Measurements from ENCODE around the gene C6orf47.

C6orf47 gene

DNA sequence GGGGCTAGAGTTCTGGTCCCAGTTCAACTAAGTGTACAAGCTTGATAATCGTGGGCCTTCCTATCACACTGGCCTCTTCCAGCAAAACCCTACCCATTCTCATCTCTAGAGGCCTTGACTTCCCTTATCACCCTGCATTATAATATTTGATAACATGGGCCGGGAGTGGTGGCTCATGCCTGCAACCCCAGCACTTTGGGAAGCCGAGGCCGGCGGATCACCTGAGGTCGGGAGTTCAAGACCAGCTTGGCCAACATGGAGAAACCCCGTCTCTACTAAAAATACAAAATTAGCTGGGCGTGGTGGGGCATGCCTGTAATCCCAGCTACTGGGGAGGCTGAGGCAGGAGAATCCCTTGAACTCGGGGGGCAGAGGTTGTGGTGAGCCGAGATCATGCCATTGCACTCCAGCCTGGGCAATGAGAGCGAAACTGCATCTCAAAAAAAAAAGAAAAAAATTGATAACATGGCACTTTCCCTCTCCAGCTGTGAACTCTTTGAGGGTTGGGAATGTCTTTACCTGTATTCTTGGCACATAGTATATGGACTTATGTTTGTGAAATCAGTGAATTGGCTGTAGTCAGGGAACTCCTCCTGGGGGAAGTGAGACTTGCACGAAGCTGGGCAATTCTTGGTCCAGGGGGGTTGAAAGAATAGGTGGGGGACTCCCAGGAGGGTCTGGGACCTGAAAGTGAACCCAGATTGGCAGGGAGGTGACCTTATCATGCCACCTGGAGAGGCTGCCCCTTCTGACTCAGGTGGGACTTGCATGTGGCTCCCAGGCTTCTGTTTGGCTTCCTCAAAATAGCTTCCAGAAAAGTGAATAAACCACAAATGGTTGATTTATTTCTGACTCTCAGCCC, 915 bp upstream of the C6orf47 start:
- DNase-seq (ENCODE audit: low spot score) = peak; percentile 39

DNA sequence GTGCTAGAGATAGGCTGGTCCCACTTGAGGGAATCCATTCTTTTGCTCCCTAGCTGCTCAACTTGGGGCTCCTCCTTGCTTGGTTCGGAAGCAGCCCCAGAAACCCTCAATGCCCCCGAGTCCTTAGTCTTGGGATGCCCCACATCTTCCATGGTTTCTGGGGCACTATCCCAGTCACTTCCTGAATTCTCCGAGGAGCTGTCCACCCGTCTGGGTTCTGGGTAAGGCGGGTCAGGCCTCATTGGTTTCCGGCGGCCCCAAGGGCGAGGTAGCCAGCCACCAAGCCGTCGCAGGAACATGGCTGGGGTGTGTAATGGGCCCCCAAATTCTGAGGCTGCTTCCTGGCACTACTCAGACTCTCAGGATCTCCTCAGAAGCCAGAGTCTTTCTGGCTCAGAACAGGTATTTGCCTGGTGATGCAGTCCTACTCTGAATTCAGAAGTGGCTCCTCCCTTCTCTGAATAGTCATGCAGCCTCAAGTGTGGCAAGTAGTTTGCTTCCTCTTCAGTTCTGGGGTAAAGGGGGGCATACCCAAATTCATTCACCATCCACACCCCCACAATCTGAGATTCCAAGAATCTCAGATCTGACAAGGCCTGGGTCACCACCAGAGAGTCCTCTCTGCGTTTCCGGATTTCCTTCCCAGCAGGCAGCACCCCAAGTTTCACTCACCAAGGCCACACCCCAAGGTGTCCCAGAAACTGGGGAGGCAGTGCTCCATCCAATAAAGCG, 763 bp downstream of the C6orf47 start:
- peak; percentile 54 for DNase-seq (ENCODE audit: low spot score)

DNA sequence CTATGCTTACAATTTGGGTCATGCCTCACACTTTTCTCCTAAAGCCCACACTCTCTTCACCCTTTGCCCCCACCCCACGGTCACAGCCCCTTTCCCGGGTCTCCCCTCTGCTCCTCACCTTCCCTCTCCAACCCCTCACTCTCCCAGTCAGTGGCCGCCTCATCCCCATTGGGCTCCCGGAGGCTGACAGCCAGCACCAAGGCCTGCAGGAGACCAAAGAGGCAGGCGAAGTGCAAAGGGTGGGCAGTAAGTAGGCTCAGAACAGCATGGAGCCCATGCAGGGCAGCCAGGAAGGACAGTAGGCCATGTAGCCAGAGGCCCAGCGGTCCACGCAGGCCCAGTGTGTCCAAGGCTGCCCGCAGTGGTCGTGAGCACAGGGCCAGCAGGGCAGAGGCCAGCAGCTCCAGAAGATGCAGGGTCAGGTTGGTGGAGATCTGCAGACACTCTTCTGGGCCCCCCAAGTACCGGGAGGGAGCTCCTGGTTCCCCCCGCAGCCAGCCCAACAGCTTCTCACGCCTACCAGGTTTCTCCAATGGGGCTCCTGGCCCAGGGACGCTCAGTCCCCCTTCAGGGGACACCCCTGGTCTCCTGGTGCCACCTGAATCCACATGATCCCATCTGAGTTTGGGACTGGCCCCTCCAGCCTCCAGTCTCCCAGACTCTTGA, 1.5 kb downstream of the C6orf47 start:
- no peak for DNase-seq (ENCODE audit: low spot score)

DNA sequence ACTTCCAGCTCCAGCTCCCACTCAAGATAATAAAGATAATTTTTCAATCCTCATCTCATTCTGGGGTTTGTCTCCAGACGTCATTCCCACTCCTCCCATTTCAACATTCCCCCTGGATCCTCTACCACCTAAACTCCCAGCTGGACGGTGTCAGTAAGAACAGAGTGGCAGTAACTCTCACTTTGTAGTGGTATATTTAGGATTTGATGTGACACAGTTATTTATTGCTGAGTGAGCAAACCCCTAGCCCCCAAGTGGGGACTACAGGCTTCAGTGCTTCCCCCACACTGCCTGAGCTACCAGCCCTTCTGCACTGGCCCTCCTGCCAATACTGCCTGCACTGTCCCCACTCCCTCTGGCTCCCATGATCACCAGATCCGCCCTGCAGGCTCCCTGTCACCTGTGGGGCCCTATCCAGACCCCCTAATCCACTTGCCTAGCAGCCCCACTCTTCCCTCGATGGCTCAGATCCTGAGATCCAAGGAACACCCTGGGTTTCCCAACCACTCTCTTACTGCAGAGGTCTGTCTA, 2.4 kb downstream of the C6orf47 start:
- no peak for DNase-seq (ENCODE audit: low spot score)

DNA sequence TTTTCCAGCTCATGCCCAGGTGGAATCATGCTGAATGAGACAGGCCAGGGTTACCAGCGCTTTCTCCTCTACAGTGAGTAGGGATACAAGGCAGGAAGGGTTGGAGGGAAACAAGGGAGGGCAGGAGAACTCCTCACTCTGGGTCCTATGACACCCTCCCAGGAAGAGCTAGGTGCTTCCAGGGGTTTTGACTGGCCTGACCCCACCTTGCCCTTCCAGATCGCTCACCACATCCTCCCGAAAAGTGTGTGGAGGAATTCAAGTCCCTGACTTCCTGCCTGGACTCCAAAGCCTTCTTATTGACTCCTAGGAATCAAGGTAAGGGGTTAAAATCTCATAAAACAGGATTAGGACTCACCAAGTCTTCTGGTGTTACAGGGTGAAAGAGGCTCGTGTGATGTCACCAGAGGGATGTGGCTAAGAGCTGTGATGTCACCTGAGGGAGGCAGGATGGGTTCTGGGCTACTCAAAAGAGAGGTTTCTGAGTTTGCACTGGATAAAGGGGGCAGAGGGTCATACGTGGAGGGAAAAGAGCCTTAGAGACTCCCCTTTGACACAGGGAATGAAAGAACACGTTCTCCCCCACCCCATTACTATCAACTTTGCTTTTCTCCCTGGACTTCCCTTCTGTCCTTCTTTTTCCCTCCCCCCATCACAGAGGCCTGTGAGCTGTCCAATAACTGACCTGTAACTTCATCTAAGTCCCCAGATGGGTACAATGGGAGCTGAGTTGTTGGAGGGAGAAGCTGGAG, 3.0 kb downstream of the C6orf47 start:
- DNase-seq (ENCODE audit: low spot score) = no peak

DNA sequence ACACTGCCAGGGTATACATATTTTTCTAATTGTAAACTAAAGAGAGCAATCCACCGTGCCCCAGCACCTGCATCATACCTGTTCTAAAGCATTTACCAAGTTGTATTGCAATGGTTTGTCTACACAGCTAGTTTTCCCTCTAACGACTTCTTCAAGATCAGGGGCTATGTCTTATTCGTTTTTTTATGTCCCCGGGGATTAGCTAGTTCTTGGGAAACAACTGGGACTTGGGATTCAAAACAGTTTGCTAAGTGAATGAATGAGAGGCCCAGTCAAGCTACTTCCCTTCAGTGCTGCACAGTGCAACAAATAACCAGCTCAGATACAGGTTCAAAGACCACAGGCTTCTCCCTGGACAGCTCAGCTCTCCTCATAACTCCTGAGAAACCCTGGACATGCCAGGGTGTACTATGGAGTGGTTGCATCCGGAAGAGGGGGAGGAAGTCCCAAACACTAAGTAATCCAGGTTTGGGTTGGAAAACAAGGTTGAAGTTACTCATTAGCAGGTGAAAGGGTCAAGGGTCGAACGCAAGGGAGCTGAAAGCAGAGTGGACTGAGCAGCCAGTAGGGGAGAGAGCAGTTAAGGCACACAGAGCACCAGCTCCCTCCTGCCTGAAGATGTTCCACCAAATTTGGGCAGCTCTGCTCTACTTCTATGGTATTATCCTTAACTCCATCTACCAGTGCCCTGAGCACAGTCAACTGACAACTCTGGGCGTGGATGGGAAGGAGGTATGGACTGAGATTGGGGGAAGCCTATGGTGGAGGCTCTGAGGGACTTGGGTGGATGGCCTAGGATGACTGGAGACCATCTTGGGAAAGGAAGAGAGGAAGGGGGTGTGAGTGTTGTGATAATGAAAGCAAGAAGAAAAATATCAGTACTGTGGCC, 5.0 kb downstream of the C6orf47 start, which contains the start of gene APOM:
Gene APOM, plus strand, starts transcription at position 546 of the 889 bp plus-strand sequence. Its CDS starts 73 bp downstream, at position 619.
- peak; percentile 49 for DNase-seq (ENCODE audit: low spot score)

DNA sequence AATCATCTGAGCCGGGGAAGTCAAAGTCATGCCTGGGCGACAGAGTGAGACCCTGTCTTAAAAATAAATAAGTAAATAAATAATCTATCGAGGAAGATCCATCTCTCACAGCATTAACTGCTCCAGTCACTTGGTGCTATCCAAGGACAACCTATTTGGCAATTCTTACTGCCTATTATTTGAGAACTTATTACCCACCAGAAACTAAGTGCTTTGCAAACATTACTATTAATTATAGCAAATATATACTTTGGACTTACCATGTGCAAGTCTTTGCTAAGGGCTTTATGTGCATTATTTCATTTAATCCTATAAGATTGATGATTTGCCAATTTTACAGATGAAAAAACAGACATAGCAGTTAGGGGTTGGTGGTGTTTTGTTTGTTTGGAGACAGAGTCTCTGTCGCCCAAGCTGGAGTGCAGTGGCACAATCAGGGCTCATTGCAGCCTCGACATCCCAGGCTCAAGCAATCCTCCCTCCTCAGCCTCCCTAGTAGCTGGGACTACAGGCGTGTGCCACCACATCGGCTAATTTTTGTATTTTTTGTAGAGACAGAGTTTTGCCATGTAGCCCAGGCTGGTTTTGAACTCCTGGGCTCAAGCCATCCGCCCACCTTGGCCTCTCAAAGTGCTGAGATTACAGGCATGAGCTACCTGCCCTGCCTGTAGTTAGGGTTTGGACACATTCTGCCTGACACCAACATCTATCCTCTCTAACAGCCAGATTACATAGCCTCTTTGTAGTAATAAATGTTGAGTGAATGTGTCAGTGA, 5.8 kb downstream of the C6orf47 start:
- no peak for DNase-seq (ENCODE audit: low spot score)

DNA sequence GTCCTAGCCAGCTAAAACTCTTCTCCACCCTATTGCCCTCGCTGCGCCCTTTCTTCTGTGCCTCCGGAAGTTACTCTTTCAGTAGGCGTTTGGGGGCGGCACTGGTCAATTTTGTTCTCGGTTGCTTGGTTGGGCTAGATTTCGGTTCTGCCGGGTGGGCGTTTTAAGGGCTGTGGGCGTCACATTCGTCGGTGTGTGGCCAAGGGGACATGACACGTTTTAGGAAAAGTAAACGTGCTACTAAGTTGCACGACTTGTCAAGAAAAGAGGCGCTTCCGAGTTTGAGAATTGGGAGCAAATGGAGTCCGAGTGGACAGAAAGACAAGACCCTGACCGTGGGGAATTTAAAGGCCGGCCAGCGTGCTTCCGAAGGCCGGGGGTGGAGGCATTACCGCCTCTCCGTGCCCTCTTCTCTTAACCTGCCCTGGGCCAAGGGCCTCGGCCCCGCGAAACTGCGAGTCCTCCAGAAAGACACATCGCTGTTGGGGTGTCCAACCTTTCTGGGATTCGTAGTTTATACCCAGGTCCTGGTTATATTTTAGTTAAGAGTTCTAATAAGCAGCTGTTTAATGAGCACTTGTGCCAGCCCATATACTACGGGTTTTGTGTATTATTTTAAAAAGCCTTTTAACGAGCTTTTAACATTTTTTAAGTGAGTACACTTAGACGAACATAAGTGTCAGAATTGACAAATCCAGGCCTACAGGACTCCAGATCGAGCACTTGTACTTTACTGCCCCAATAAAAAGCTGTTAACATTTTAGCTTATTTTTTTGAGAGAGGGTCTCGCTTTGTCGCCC, 7.5 kb downstream of the C6orf47 start:
- DNase-seq (ENCODE audit: low spot score) = peak; percentile 91

DNA sequence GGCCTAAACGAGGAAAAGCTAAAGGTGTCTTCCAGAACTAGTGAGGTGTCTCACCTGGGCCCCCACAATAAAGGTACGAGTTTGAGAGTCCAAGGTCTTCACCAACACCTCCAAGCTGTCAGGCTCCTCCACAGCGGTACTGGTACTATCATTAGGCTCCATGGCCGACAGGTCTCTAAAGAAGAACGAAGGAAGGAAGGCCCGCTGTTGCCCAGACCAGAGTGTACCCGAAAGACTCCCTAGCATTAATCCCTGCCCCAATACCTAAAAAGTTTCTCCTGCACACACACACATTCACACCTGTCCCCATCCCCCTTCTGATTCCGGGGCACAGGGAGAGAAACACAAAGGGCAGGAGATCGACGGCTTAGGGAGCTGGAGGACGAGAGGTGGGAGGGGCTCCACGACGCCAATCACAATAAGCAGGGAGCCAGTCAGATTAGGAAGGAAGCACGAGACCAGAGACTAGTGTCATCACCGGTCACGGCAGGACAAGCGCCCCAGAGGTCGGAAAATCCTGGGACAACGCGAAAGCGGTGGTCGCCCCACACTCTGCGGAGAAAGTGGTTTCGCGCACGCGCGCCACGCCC, 8.9 kb downstream of the C6orf47 start:
- DNase-seq (ENCODE audit: low spot score) = peak; percentile 87

DNA sequence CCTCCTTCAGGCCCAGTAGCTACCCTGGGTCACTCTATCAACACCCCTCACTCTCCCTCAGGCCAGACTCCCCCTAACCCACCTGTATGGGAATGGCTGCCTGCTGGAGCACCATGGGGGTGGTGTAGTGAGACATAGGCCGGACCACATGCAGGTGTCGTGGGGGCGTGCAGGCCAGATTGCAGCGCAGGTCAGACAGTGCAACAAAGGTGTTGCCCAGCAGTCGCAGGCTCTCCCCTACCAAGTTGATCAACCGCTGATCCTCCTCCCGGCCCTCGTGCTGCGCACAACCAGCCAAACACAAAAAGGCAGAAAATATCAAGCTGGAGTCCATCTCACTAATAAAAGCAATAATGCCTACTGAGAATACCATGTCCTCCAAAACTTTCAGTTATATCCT, 15.3 kb downstream of the C6orf47 start:
- DNase-seq (ENCODE audit: low spot score) = no peak

DNA sequence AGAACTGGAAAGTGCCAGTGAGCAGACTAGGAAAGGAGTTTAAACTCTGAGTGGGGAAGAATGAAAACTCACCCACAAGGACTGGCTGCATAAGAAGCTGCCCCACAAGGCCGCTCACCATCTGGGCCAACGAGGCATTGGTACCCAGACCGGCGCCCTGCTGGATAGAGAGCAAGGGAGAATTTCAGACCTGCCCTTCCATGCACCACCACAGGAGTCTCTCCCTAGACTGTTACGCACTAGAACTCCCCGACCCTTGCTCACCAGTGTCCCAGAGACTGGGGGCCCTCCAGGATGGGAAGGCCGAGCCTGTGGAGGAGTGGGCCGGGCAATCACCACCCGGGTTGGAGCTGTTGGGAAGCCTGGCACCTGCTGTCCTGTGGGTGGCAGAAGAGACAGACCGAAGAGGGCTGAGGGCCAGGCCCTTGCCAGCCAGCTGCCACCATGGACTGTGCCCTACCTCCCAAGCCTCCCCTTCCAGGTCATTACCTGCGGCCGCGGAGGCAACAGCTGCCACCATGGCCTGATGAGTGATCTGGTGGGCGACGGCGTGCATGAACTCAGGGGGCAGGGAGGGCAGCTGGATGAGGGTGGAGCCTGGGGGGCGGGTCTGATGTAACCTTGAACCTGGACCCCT, 16.6 kb downstream of the C6orf47 start:
- DNase-seq (ENCODE audit: low spot score) = no peak

DNA sequence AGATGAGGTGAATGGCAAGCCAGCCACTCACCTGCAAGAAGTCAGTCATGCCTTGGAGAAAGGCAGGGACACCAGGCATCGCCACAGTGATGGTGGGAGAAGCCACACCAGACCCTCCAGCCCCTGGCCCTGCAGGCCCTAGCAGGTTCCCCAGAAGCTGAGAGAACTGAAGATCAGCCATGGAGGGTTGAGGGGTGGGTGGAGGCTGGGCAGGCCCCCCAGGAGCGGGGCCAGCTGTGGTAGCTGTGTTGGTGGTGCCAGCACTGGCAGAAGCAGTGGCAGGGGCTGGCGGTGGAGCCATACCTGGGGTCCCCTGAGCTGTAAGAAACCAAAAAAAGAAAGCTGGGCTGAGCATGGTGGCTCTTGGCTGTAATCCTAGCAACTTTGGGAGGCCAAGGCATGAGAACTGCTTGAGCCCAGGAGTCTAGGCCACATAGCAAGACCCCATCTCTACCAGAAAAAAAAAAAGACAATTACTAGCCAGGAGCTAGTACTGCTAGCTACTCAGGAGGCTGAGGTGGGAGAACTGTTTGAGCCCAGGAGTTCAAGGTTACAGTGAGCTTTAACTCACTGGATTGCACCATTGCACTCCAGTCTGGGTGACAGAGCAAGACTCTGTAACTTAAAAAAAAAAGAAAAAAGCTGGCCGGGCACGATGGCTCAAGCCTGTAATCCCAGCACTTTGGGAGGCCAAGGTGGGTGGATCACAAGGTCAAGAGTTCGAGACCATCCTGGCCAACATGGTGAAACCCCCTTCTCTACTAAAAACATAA, 17.6 kb downstream of the C6orf47 start:
- DNase-seq (ENCODE audit: low spot score) = no peak

DNA sequence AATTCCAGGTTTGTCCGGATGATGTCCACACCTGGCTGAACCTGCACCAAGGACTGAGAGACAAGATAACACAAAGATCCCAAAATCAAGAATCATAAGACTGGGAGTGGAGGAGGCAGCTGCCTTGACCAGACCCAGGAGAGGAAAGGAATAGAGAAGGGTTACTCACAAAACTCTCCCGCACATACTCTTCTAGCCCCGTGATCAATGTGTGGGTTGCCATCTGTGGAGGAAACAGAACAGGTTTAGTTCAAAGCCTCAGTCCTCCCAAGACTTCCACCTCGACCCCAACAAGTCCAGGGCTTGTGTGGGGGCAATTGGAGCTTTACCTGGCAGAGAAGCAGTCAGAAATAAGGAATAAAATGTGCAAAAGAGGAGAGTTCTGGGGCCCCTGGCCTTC, 19.2 kb downstream of the C6orf47 start:
- no peak for DNase-seq (ENCODE audit: low spot score)

DNA sequence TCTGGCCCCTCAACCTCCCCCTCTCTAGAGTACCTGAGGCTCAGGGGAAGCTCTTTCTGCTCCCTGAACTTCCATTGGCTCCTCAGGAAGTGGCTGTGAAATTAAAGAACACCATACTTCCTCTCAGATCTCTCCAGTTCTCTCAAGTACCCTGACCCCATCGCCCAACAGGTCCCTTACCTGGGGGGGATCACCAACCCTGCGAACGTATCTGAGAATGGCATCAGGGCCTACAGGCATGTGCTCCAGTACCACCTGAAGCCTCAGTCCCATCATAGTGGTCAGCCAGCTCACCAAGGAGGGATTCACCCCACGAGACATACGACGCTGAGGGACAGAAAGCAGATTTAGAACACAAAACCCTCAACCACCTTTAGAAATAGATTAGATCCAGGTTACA, 20.0 kb downstream of the C6orf47 start:
- DNase-seq (ENCODE audit: low spot score) = no peak

DNA sequence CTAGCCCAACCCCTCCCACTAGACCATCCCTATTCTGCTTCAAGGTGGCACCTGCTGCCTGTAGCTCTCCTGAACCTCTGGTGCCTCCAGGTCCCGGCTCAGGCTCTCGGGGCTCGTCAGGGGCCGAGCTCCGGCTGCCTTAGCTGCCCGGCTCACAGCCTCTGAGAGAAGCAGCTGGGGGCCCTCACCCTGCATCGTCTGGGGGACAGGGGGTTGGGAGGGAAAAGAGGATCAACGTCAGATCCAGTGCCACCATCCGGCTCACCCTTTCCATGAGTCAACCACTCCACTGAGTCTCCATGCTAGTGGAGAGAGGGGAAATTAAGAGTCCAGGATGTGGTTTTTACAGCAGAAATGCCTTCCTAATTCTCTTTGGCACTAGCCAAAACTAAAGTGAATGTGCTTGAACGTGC, 21.1 kb downstream of the C6orf47 start:
- DNase-seq (ENCODE audit: low spot score) = no peak

DNA sequence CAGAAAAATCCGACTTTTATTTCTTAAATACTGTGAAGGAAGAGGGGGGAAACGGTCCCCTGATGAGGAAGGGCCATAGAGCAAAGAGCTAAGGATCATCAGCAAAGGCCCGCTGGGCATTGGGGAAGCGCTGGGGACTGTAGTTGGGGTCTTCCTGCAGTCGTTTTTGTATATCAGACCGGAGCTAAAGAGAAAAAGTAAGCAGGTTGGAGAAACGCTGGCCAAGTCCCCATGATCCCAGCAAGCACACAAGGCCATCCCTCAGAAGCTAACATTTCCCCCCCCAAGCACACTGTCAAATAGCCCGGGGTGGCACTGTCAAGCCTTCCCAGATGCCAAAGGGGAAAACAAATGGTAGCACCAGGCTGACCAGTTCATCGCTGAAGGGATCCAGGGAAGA, 21.5 kb downstream of the C6orf47 start:
- DNase-seq (ENCODE audit: low spot score) = no peak
